Transverse colon (tissue), 4 donors: ENCODE results near the gene VENTX. TPM values are rescaled to one million over a fixed set of nuclear protein-coding genes. Genes with fewer than 3 reads are reported as not detected.

Experiments
- DNase-seq: peaks from one replicate; pipeline ENCODE4 v3.0.0-alpha.2; 2019
- H3K27ac ChIP-seq, 4 donors: fragments of 200-600 bp; sonication (generic); 2 replicates each; pipeline ENCODE4 v1.5.1; 2016 to 2018; ENCODE audit warnings: inconsistent platforms in 4 of 4
- H3K27me3 ChIP-seq: fragments of 200-600 bp; sonication (generic); 2 replicates; pipeline ENCODE4 v1.5.1; 2017; ENCODE audit warnings: inconsistent platforms
- H3K36me3 ChIP-seq, 4 donors: fragments of 200-600 bp; sonication (generic); 2 replicates each; pipeline ENCODE4 v1.5.1; 2017 to 2019; ENCODE audit warnings: inconsistent platforms in 4 of 4
- H3K4me1 ChIP-seq, 4 donors: fragments of 200-600 bp; sonication (generic); 2 replicates each; pipeline ENCODE4 v1.5.1; 2017 to 2020; ENCODE audit warnings: inconsistent platforms in 4 of 4
- H3K4me3 ChIP-seq, 4 donors: fragments of 200-600 bp; sonication (generic); 1 replicate in 1 of 4; 2 replicates in 3 of 4; pipeline versions ENCODE4 v1.5.1 to v1.6.1; 2017 to 2019; ENCODE audit warnings: inconsistent platforms in 4 of 4
- H3K9me3 ChIP-seq, 2 donors: fragments of 200-600 bp; sonication (generic); 2 replicates each; pipeline ENCODE4 v1.5.1; 2017 to 2019; ENCODE audit warnings: inconsistent platforms in 2 of 2
- CTCF ChIP-seq, 5 experiments: fragments of 200-600 bp in 3 of 5; fragments of 450-650 bp in 2 of 5; sonication (generic) in 3 of 5; IDR thresholded peaks; 1 replicate in 2 of 5; 2 replicates in 3 of 5; pipeline ENCODE4 v1.5.1; 2016 to 2017; ENCODE audit warnings: antibody characterized with exemption in 5 of 5, inconsistent platforms in 3 of 5, mild to moderate bottlenecking in 2 of 5, moderate library complexity in 1 of 5
- EP300 ChIP-seq: sonication (generic); formaldehyde crosslinking; IDR thresholded peaks from one replicate; pipeline ENCODE4 v1.6.1; 2017; ENCODE audit warnings: antibody characterized with exemption, low read depth
- POLR2A ChIP-seq: fragments of 450-650 bp; IDR thresholded peaks from one replicate; pipeline ENCODE4 v1.6.1; 2016; ENCODE audit warnings: antibody characterized with exemption, mild to moderate bottlenecking, moderate library complexity
- POLR2AphosphoS5 ChIP-seq, 3 donors: sonication (generic); formaldehyde crosslinking; IDR thresholded peaks; one replicate each; pipeline ENCODE4 v1.6.1; 2016; ENCODE audit warnings: antibody characterized with exemption in 3 of 3
- WGBS, 2 donors: methylation state at CpG; one replicate each; pipeline ENCODE4 v1.1.5; 2018; ENCODE audit warnings: low coverage in 1 of 2; 5-methylcytosine and 5-hydroxymethylcytosine counted together
- in situ Hi-C, 4 donors: fragments of 200-750 bp; cut with MboI; loops; one replicate each; pipeline versions ENCODE4 v1.15.0 to v1.15.1; 2017; ENCODE audit warnings: low sequenced_read_pairs in 3 of 4, low pct_ligation_motif_present in 1 of 4, low pct_unique_long_range_greater_than_20kb in 1 of 4
- intact Hi-C: fragments of 100-400 bp; cut with DNase I; formaldehyde crosslinking; loops from one replicate; pipeline ENCODE4 v1.15.1; 2023; ENCODE audit warnings: low total_unique reads
- total RNA-seq, 4 donors: library from RNA; depleted of rRNA; stranded (reverse); fragments of >200 nt; gene quantifications; one replicate each; pipeline ENCODE4 v1.1.0, GENCODE V29; 2016

The VENTX gene
- total RNA-seq, 4 donors from 2014 or later: 0.27 to 0.48 TPM; not detected in 2

GRCh38 chr10:133209117-133209516 lies 28.5 kb upstream of the VENTX start:
- no peak overlapping the region for H3K27ac ChIP-seq
- WGBS, 2 donors: 95% methylated on average over 14 of the region's 14 CpGs; no CpG with 5 or more reads in 1 of the 2 donors
- in situ Hi-C loops: no loop called here
- H3K4me1 ChIP-seq: no peaks in the 10 kb centered on the region
- TF ChIP-seq POLR2AphosphoS5 (IDR thresholded peaks at IDR 0.05): no peak
- TF ChIP-seq POLR2A: no peak
- TF ChIP-seq CTCF (IDR thresholded peaks at IDR 0.05): no peak
- no peak for TF ChIP-seq EP300
- no peak for DNase-seq
- intact Hi-C loops: no loop called here
- no peaks in the 10 kb centered on the region for H3K36me3 ChIP-seq
- H3K4me3 ChIP-seq: no peak overlapping the region
- no peaks in the 10 kb centered on the region for H3K27me3 ChIP-seq
- H3K9me3 ChIP-seq: no peaks in the 10 kb centered on the region

- in situ Hi-C loops: no loop called here
- TF ChIP-seq POLR2A (no peak), CTCF (IDR thresholded peaks at IDR 0.05) (no peak), EP300 (no peak), POLR2AphosphoS5 (IDR thresholded peaks at IDR 0.05) (no peak)
- H3K36me3 ChIP-seq: no peaks in the 10 kb centered on the region
- H3K4me1 ChIP-seq: no peaks in the 10 kb centered on the region
- no peak overlapping the region for H3K4me3 ChIP-seq
- no peak for DNase-seq
- no peaks in the 10 kb centered on the region for H3K27me3 ChIP-seq
- 83% methylated on average over 12 of the region's 20 CpGs; no CpG with 5 or more reads in 1 of the 2 donors for WGBS, 2 donors
- H3K9me3 ChIP-seq: no peaks in the 10 kb centered on the region
- H3K27ac ChIP-seq: no peak overlapping the region
- intact Hi-C loops: no loop called here
Measured at GRCh38 chr10:133209641-133210040, 28.0 kb upstream of the VENTX start.

GRCh38 chr10:133210398-133211140 lies 27.1 kb upstream of the VENTX start:
- TF ChIP-seq POLR2A: no peak
- no peak for TF ChIP-seq CTCF (IDR thresholded peaks at IDR 0.05)
- no peak for TF ChIP-seq EP300
- no peak for TF ChIP-seq POLR2AphosphoS5 (IDR thresholded peaks at IDR 0.05)
- intact Hi-C loops: no loop called here
- in situ Hi-C loops: no loop called here
- no peaks in the 10 kb centered on the region for H3K27me3 ChIP-seq
- no peaks in the 10 kb centered on the region for H3K9me3 ChIP-seq
- no peak overlapping the region for H3K4me3 ChIP-seq
- no peaks in the 10 kb centered on the region for H3K36me3 ChIP-seq
- no peaks in the 10 kb centered on the region for H3K4me1 ChIP-seq
- DNase-seq: no peak
- 65 to 66% methylated on average over 7 to 24 of the region's 27 CpGs for WGBS, 2 donors
- no peak overlapping the region for H3K27ac ChIP-seq

GRCh38 chr10:133211141-133211830 lies 26.4 kb upstream of the VENTX start:
- 75% methylated on average over 23 of the region's 25 CpGs; no CpG with 5 or more reads in 1 of the 2 donors for WGBS, 2 donors
- H3K36me3 ChIP-seq: no peaks in the 10 kb centered on the region
- no peak overlapping the region for H3K4me3 ChIP-seq
- no peaks in the 10 kb centered on the region for H3K4me1 ChIP-seq
- DNase-seq: no peak
- in situ Hi-C loops (no loop called here), intact Hi-C loops (no loop called here)
- TF ChIP-seq POLR2AphosphoS5 (IDR thresholded peaks at IDR 0.05) (no peak), POLR2A (no peak), CTCF (IDR thresholded peaks at IDR 0.05) (no peak), EP300 (no peak)
- no peak overlapping the region for H3K27ac ChIP-seq
- H3K27me3 ChIP-seq: no peaks in the 10 kb centered on the region
- H3K9me3 ChIP-seq: no peaks in the 10 kb centered on the region
